Nephron progenitor cell (in vitro differentiated cells): ENCODE data around the gene KCNIP1.

ENCODE experiments used
- DNase-seq: peaks from one replicate; pipeline ENCODE4 v3.0.0; 2021
- H3K27ac Mint-ChIP-seq: 2 replicates; pipeline ENCODE4 v1.8.0; 2021; ENCODE audit warnings: mild to moderate bottlenecking, moderate library complexity, mixed read lengths
- H3K27me3 Mint-ChIP-seq: 2 replicates; pipeline ENCODE4 v1.8.0; 2021; ENCODE audit warnings: mild to moderate bottlenecking, low read depth, mixed read lengths; ENCODE audit not compliant: poor library complexity
- H3K36me3 Mint-ChIP-seq: 2 replicates; pipeline ENCODE4 v1.8.0; 2021; ENCODE audit warnings: low read depth, mixed read lengths
- H3K4me1 Mint-ChIP-seq: 2 replicates; pipeline ENCODE4 v1.8.0; 2021; ENCODE audit warnings: mixed read lengths
- H3K4me3 Mint-ChIP-seq: 2 replicates; pipeline ENCODE4 v1.8.0; 2021; ENCODE audit warnings: mild to moderate bottlenecking, moderate library complexity, mixed read lengths
- H3K9me3 Mint-ChIP-seq: 2 replicates; pipeline ENCODE4 v1.8.0; 2021; ENCODE audit warnings: mild to moderate bottlenecking, moderate library complexity, mixed read lengths
- TF ChIP-seq, protein P1 (sequence below): fragments of 200-600 bp; sonication (generic); IDR thresholded peaks from 2 replicates; pipeline ENCODE4 v1.5.0; 2021; ENCODE audit warnings: antibody characterized with exemption

KCNIP1 gene

DNA sequence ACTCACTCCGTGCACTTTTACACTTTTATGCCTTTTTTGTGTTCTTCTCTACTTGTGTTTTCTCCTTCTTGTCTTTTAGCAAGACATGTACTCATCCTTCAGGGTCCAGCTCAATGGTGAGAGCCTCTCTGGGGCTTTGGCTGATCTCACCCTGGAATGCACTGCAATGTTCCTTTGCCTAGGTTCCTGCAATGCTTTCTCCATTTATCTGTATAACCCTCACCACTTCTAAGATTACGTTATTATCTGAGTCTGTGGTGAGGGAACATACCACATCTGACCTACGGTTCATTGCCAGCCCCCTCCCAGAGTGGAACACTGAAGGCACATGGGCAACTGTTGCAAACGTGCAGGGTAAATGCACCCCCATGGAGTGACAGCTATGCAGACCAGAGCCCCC is 47.3 kb downstream of the KCNIP1 start:
- TF ChIP-seq, protein P1, sequence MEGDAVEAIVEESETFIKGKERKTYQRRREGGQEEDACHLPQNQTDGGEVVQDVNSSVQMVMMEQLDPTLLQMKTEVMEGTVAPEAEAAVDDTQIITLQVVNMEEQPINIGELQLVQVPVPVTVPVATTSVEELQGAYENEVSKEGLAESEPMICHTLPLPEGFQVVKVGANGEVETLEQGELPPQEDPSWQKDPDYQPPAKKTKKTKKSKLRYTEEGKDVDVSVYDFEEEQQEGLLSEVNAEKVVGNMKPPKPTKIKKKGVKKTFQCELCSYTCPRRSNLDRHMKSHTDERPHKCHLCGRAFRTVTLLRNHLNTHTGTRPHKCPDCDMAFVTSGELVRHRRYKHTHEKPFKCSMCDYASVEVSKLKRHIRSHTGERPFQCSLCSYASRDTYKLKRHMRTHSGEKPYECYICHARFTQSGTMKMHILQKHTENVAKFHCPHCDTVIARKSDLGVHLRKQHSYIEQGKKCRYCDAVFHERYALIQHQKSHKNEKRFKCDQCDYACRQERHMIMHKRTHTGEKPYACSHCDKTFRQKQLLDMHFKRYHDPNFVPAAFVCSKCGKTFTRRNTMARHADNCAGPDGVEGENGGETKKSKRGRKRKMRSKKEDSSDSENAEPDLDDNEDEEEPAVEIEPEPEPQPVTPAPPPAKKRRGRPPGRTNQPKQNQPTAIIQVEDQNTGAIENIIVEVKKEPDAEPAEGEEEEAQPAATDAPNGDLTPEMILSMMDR: no peak
- H3K4me1 Mint-ChIP-seq: peaks cover 4% of the 10 kb centered on the region
- H3K27ac Mint-ChIP-seq: no peak overlapping the region
- H3K4me3 Mint-ChIP-seq: no peak overlapping the region
- DNase-seq: no peak
- H3K27me3 Mint-ChIP-seq: peaks cover 11% of the 10 kb centered on the region
- peaks cover 4% of the 10 kb centered on the region for H3K9me3 Mint-ChIP-seq
- no peaks in the 10 kb centered on the region for H3K36me3 Mint-ChIP-seq

DNA sequence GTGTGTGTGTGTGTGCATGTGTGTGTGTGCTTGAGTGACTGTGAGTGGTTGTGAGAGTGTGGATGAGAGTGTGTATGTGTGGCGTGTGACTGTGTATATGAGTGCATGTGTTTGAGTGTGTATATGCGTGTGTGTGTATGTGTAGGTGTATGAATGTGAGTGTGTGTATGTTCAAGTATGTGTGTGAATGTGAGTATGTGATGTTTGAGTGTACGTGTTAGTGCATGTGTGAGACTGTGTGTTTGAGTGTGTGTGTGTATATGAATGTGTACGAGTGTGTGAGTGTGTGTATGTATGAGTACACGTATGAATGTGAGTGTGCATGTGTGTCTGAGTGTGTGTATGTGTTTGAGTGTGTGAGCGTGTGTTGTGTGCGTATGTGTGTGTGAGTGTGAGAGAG is 47.8 kb downstream of the KCNIP1 start:
- Mint-ChIP-seq H3K36me3 (no peaks in the 10 kb centered on the region), H3K4me3 (no peak overlapping the region), H3K4me1 (peaks cover 4% of the 10 kb centered on the region), H3K27ac (no peak overlapping the region), H3K9me3 (no peaks in the 10 kb centered on the region), H3K27me3 (peaks cover 12% of the 10 kb centered on the region)
- DNase-seq: no peak
- TF ChIP-seq, protein P1: no peak

DNA sequence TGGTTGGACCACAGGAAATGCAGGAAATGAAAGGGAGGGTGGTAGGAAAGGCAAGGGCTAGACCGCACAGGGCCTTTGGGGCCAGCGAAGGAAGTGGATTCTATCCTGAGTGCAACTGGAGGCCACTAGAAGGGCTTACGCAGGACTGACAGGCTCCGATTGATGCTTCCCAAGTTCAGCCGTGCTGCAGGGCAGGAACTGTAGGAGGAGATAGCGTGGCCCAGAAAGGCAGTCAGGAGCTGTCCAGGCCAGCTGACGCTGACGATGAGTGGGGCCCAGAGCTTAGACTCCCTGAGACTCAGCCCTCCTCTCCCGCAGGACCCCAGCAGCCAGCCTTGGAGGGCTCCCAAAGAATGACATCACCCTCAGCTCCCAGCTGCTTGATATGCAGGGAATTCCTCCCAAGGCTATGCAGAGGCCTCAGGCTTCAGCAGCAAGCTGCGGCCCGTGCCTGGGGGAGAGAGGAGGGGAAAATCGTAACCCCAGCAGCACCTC is 48.8 kb downstream of the KCNIP1 start:
- Mint-ChIP-seq H3K9me3 (no peaks in the 10 kb centered on the region), H3K27ac (no peak overlapping the region), H3K4me3 (no peak overlapping the region), H3K27me3 (peaks cover 8% of the 10 kb centered on the region), H3K36me3 (no peaks in the 10 kb centered on the region), H3K4me1 (peaks cover 4% of the 10 kb centered on the region)
- DNase-seq: peak; percentile 50
- TF ChIP-seq, protein P1: no peak

DNA sequence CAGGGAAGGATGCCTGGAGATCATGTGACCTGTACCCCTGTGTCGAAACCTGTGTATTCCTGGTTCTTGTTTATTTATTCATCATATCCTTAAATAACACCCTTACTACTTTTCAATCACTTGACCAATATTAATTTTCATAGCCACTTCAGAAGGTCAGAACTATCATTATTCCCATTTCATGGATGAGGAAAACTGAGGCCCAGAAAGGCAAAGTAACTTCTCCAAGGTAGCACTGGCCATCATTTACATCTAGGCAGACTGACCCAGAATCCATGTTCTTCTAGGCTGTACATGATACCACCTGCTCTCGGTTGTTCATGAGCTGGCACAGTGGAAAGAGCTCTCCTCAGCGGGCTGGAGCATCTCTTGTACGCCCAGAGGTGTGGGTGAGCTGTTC is 49.4 kb downstream of the KCNIP1 start:
- Mint-ChIP-seq H3K4me3 (no peak overlapping the region), H3K4me1 (peaks cover 4% of the 10 kb centered on the region), H3K9me3 (no peaks in the 10 kb centered on the region)

DNA sequence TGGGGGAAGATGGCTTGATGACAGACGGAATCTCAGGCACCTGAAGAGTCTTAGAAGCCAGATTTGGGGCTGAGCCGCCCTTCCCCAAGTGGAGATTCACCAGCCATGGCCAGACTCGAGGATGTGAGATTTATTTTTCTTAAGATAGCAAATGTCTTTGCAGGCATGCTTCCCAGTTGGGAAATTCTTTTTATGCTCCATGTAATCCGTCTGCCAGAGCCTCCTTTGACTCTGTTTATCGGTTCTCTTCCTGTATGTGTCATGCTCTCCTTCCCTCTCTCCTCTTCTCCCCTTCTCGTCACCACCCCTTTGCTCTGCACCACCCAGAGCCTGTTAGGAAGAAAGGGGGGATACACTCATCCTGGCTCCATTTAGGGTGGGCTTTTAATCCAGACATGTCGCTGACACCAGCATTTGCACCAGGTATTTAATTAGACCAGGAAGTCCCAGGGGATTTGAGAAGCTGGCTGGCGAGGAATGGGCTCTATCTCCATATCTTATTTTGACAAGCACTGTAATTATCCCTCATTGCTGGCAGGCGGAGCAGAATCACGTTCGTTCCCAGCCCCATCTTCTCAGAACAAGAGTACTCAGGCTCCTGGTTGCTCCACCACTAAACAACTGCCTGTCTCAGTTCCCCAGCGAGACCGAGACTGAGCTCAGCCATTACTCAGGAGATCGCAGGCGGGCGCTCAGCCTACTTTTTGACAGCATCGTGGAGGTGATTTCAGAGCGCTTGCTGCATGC is 50.9 kb downstream of the KCNIP1 start:
- peaks cover 8% of the 10 kb centered on the region for H3K27me3 Mint-ChIP-seq
- no peak overlapping the region for H3K27ac Mint-ChIP-seq
- no peak overlapping the region for H3K4me3 Mint-ChIP-seq
- TF ChIP-seq, protein P1: no peak
- H3K36me3 Mint-ChIP-seq: no peaks in the 10 kb centered on the region
- H3K4me1 Mint-ChIP-seq: peaks cover 4% of the 10 kb centered on the region
- no peaks in the 10 kb centered on the region for H3K9me3 Mint-ChIP-seq
- no peak for DNase-seq

More for the DNA sequence above, 49.4 kb downstream of the KCNIP1 start:
- Mint-ChIP-seq H3K27ac (no peak overlapping the region), H3K36me3 (no peaks in the 10 kb centered on the region), H3K27me3 (peaks cover 4% of the 10 kb centered on the region)
- DNase-seq: no peak
- TF ChIP-seq, protein P1: no peak

DNA sequence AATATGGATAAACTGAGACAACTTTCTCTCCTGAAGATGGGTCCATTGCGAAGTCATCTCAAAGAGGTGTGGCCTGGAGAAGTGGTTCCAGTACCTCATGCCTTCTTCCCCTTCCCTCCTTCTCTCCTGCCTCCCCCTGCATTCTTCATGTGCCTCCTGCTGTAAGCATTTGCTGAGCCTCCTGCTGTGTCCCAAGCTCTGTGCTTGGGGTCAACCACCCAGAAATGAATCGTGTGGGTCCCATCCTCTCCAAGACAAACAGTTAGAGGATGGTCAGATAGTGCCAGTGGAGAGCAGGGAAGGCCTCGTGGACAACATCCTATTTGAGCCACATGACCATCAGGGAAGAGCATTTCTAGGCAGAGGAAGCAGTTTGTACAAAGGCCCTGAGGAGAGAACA is 53.5 kb downstream of the KCNIP1 start:
- Mint-ChIP-seq H3K4me1 (peaks cover 12% of the 10 kb centered on the region), H3K27ac (no peak overlapping the region), H3K4me3 (no peak overlapping the region), H3K27me3 (peaks cover 19% of the 10 kb centered on the region), H3K36me3 (no peaks in the 10 kb centered on the region), H3K9me3 (no peaks in the 10 kb centered on the region)
- TF ChIP-seq, protein P1: no peak
- DNase-seq: no peak
